ENCODE results near the gene BPGM.

BPGM gene

GRCh38 chr7:134699021-134699818, 52.6 kb downstream of the BPGM start:
- DNase-seq: no peak

GRCh38 chr7:134699899-134700298, 53.2 kb downstream of the BPGM start:
- DNase-seq: no peak

DNA sequence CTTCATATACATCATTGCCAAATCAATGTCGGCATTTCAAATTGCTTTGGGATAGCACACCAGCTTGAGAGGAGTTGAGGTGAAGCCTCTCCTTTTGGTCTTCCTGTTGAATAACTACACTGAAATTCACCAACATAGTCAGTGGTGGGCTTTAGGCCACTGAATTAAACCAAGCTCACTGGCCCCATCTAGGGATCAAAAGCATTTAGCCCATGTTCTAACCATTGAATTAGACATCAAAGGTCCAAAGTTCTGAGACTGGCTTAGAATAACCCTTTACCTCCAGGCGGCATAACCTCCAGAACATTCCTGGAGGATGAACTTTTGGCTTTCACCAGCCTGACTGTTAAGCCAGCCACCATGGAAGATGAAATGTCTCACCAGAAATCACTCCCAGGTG, 54.6 kb downstream of the BPGM start:
- no peak for DNase-seq

DNA sequence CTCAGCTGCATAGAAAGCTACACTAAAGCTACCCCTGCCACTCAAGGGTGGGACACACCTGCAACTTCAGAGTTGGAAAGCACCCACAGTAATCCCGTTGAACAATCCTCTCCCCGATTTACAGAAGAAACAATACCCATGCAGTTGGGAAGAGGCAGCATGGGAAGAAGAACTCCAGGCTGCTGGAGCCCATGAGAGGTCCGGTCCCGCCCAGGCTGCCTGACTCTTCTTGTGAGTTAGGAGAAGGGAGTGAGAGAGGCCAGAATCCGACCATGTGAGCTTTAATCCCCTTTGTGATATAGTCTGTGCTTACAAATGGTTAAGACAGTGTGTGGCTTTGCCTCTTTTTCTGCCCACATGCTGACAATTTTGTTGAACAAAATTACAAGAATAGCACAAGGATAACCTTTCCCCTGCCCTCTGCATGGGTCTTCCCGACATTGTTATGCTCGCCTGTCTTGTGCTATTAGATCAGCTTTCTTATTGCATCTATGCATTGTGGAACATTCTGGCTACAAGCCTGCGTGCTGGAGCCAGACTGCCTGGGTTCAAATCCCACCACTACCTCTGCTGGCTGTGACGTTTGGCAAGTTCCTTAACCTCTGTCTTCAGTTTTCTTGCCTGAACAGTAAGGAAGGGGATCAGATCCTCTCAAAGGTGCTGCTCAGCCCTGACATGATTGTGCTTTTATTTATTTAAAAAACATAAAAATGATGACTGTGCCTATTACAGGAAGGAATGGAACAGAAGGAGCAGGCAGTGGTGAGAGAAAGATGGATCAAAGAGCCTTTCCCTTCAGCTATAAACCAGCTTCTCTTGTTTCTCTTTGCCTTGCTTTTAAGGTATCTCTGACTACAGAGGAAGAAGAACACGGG, 56.0 kb downstream of the BPGM start:
- DNase-seq: no peak

GRCh38 chr7:134703241-134703594, 56.6 kb downstream of the BPGM start:
- no peak for DNase-seq

GRCh38 chr7:134703782-134704181, 57.1 kb downstream of the BPGM start:
- DNase-seq: no peak

DNA sequence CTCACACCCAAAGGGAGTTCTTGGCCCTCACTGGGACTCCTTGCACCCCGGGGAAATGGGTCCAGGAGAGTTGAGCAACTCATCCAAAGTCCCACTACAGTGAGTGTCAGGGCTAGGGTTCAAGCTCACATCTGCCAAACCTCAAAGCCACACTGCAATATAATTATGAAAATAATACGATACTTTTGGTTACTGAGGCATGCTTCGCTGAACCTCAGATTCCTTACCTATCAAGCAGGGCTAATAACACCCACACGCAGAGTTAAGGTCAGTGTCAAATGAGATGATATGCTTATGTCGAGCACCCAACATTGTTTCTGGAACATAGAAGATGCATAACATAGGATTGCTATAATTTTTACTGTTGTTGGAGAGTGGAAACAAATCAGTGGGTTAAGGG, 58.2 kb downstream of the BPGM start:
- DNase-seq: no peak

DNA sequence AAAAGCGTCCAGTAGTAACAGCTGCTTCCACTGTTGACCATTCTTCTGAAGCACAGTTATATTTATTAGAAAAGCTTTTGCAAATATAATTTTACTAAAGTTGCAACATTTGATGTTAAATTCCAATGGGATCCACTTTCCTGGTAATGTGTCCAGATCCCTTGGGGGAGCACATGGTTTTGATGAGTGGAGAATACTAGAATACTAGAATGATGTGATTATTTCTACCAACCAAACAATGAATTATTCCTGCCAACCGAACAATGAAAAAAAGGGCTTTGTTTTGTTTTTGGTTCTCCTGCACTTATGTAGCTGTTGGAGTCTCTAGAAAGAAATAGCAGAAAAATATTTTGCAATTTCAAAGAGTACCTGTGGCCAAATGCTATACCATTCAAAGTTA, 59.1 kb downstream of the BPGM start:
- no peak for DNase-seq

DNA sequence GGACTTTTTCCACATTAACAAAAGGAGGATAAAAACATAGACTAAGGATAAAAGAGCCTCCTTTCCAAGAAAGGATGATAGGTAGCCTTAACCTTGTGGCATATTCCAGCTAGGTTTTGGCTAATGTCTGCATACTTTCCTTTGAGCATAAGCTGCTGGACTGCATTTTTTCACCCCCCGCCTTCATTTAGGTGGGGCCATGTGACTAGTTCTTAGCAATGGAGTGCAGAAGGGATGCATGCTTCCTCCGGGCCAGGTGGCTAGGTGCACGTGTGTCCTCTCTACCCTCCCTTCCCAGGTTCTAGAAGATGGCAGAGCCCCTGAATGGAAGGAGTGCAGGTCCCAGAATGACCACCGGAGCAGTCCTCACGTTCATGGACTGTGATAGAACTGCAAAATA, 59.8 kb downstream of the BPGM start:
- no peak for DNase-seq

DNA sequence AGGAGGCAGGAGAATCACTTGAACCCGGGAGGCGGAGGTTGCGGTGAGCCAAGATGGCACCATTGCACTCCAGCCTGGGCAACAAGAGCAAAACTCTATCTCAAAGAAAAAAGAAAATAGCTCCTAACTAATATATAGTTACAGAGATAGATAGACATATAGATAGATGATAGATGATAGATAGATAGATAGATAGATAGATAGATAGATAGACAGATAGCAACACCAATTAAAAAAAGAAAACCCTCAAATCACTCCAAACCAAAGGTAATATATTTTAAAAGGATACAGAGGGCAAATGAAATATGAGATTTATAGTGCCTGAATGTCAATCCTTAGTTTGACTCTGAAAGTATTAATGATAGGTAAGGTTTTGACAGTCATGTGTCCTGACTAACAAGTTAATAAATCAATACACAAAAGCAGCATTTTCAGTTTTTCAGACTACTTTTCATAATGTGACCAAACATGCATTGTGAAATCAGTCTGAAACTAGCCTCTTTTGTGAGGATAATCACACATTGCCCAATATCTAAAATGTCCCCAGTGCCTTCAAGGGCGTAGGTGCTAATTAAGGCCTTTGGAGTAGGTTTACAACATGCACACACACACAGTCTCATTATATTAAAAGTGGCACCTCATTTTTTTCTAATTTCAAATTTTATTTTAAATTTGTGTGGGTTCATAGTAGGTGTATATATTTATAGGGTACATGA, 61.2 kb downstream of the BPGM start:
- no peak for DNase-seq

GRCh38 chr7:134708692-134709091, 62.0 kb downstream of the BPGM start:
- no peak for DNase-seq

DNA sequence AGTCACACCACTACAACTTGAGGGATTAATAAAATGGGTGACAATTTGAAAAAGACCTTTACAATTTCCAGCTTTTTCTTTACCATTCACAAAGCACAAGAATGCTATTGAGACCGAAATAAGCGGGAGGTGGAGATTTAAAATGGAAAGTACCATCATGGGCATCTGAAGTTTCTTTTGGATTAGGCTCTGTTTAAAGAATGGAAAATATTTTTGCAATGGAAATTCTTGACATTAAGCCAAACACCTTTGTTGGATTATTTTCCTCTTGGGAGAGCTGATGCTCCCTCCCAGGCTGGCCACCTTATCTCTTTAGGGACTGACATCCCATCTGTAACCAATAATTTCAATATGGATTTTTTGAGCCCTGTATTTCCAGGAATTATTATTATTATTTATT, 62.5 kb downstream of the BPGM start:
- no peak for DNase-seq

- DNase-seq: no peak
These were observed 63.8 kb downstream of the BPGM start for GRCh38 chr7:134710511-134710853.

DNA sequence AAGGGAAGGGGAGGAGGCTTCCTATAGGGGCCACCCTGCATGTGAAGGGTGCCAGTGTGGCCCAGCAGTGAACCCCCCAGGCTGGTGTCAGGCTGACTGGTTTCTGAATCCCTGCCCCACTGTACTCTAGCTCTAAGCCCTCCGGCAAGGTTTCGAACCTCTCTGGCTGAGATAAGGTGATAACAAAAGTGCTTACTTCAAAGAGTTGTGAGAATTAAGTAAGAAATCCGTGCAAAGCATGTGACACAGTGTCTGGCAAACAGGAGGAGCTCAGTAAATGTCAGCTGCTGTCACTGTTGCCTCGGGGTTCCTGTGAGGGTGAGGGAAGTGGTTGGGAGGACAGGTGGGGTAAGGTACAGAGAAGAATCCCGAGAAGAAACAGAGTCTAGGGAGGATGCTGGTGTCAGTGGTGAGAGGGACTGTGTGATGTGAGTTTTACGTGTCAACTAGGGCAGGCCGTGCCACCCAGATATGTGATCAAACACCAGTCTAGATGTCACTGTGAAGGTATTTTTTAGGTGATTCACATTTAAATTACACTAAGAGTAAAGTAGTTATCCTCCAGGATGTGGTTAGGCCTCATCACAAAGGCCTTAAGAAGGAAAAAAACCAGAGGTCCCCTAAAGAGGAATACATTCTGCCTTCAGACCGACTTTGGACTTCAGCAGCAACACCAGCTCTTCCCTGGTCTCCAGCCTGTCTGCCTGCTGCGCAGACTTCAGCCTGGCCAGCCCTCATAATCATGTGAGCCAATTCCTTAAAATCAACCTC, 64.4 kb downstream of the BPGM start:
- DNase-seq: no peak

DNA sequence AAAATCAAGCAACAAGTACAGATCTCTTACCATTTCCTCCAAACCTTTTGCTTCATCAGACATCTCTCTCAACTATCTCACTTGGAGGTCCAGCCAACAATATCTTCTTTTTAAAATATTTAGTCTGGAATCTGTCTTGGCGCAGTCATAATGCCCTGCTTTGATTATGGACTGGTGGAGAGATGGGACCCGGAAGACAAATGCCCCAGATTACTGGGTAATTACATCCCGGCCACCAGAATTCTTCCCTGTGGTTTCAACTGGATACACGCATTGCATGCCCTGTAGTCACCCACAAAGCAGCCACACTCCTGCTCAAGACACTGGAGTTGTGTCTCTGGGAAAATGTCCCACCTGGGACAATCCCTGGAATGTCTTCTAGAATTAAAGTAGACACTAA, 65.5 kb downstream of the BPGM start:
- DNase-seq: no peak

DNA sequence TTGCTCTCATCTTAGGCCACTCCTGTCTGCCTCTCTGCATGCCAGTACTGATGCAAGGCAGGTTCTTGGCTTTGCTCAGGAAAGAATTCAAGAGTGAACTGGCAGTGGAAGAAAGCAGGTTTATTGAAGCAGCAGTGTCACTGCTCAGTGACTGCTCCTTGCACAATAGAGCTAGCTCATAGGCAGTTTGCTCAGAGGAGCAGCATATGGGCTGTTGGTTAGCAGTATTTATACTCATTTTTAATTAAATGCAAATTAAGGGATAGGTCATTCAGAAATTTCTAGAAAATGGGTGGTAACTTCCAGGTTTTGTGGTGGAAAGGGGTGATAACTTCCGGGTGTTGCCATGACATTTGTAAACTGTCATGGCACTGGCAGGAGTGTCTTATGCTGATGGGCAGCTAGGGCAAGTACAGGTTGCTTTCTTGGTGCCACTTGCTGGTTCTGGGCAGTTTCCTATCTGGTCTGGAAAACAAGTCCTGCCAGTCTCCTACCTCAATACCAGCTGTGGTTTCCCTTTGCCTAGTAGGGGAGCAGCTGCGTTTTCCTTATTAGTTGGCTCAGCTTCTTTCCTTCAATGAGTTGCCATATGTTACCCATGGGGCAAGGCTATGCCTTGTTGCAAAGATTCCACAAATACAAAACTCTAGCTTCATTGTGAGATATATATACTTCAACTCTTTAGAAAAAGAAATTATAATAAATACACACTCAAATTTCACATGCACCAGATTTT, 68.0 kb downstream of the BPGM start:
- no peak for DNase-seq

DNA sequence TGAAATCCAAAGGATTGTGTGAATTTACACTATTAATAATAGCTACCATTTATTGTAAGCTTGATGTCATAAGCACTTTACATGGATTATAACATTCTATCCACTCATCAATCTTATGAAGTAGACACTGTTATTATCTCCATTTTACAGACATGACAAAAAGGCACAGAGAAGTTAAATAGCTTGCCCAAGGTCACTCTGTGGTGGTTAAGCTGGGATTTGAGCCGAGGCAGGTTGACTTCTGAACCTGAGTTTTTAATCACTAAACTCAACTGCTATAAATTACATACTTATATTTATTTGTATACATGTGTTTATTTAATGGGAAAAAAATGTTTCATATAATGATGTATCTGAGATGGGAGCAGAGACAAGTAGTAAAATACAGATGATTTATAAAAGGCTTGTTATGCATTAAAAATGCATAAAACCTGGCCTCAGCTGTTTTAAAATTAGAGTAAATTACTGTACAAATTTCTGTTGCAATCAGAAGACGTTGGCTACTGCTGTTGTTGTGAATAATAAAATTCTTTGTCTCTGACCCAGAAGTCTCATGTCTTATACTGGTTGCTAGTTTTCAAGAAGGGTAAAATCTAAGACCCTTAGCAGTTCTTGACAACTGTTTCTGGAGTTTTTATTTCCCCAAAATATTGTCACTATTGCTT, 71.7 kb downstream of the BPGM start:
- no peak for DNase-seq

DNA sequence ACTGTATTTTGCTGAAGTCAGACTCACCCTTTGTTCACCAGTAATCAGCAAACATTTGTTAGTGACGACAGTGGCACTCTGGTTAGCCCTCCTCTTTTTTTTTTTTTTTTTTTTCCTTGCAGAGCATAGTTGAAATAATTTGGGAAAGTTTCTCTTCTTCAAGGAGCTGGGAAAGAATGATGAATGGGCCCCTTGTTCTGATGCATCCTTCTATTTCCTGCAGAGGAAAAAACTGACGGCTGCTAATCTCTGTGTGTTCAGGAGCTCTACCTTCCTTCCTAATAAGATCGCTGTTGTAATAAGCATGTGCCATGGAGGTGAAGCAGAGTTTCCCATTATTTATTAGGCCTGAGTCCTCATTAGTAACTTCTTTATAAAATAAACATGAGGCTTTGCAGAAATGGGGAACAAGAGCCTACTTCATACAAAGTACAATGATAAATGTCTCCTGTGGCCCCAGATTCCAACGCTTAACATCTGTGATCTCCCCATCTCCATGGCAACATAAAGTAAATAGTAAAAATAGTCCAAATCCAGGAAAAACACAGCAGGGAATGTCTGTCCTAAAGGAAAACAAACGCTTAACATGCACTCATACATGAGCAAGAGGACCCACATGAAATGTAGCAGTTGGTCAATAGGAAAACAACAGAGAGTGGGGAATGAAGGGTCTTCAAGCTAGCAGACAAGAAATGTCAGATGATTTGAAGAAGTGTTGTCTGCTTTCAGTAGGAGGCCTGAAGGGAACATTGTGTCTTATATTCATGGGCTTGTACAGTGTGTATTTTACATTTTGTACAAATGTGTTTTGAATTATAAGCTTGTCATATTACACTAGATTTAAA, 73.7 kb downstream of the BPGM start:
- DNase-seq: no peak

- DNase-seq: no peak
These were observed 74.5 kb downstream of the BPGM start for GRCh38 chr7:134721171-134721570.

- DNase-seq: no peak
These were observed 76.2 kb downstream of the BPGM start for GRCh38 chr7:134722786-134723322.
